ENCODE measurements around the gene DCUN1D2.

The DCUN1D2 gene

DNA sequence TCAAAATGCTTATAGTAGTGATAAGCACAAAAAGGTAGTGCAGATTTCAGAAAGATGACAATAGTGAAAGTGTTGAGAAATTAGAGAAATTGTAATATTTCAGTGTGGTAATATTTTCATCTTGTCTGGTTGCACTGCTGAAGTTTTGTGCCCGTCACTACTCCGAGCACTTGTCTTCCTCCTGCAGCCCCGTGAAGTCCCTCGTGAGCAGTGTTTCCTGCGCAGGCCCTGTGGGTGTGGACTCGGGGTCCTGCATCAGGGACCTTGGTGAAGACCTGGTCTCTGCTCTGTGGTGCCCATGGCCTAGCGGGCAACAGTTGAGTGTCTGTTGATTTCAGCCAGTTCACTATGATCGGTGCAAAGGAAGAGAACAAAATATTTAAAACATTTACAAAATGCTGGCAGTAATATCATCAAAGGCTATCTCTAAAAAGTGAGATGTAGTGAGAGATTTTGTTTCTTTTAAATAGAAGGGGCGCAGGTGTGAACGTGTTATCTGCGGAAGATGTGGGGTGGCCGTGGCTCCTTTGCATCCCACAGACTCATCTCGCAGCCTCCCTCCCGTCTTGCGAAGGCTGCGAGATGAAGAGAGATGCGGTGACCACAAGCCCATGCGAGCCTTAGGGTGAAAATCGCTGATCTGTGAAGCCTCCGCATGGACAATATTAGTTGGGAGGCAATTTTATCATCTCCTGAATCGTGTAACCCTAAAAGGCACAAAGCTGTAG lies 27.7 kb upstream of the DCUN1D2 start:
- no peak for DNase-seq

DNA sequence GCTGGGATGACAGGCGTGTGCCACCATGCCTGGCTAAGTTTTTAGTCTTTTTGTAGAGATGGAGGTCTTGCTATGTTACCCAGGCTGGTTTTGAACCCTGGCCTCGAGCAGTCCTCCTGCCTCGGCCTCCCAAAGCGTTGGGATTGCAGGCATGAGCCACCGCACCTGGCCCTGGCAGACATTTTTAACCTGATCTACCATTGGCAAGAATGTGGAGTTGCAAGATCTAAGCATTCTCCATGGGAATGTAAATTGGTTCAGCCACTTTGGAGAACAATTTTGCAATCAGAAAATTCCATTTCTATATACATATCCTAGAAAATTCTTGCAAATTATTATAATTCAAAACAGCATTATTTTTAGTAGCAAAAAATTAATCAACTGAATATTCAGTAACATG lies 24.3 kb upstream of the DCUN1D2 start:
- no peak for DNase-seq

DNA sequence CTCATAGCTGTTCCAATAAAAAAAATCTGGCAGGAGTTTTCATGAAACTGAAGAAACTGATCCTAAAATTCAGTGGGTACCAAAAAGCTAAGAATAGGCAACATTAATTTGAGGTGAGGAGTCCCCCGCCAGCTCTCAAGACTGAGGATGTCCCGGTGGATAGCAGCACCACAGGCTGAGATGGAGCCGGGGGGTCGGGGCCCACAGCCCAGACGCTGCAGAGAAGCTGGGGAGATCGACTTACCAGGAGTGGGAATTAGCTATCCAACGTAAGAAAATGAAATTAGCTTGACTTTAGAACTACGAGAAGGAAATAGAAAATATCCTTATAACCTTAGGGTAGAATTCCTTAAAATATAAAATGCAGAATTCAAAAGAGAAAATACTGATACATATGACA lies 23.2 kb upstream of the DCUN1D2 start:
- DNase-seq, result no peak

DNA sequence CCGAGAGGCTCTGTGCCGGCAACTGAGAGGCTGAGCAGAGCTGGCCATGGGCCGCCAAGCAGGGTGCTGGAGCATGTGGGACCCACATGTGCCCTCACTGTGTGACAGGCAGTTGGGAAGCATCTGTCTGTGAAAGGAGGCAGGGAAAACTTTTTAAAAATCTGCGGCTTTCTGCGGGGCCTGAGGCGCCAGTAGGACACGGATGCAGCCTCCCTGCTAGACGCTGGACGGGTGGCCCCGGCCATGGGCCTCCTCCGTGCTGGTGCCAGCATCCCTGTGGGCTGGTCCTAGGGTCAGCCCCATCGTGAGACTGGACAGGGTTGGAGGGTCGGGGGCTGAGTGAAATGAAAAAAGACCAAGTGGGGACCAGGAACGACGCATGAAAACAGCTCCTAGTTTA lies 20.9 kb upstream of the DCUN1D2 start:
- DNase-seq, result no peak

DNA sequence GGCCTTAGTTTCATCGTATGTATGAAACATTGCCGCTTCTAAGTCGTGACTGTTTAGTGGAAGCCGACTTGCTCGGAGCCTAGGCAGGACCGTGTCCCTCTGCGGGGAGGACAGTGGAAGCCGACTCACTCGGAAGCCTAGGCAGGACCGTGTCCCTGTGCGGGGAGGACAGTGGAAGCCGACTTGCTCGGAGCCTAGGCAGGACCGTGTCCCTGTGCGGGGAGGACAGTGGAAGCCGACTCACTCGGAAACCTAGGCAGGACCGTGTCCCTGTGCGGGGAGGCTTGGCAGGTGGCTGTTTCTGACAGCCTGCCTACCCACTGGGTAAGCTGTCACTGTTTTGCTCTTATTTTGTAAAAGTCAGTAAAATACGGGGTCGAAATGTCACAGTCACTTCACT lies 20.4 kb upstream of the DCUN1D2 start:
- DNase-seq, result no peak

DNA sequence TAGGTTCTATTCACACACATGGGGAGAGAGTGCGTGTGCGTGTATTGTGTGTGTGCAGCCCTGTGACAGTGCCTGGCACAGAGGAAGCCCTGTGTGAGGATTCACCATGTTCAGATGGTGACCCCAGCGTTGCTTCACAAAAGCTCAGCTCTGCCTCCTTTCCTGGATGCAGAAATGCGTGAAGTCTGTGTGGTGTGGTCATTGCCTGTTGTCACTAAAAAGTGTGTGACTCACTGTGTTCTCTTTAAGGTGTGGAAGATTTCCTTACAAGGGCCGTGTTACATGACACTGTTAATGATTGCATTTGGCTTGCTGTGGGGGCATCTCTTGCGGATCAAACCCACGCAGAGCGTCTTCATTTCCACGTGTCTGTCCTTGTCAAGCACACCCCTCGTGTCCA lies 19.5 kb upstream of the DCUN1D2 start:
- no peak for DNase-seq

DNA sequence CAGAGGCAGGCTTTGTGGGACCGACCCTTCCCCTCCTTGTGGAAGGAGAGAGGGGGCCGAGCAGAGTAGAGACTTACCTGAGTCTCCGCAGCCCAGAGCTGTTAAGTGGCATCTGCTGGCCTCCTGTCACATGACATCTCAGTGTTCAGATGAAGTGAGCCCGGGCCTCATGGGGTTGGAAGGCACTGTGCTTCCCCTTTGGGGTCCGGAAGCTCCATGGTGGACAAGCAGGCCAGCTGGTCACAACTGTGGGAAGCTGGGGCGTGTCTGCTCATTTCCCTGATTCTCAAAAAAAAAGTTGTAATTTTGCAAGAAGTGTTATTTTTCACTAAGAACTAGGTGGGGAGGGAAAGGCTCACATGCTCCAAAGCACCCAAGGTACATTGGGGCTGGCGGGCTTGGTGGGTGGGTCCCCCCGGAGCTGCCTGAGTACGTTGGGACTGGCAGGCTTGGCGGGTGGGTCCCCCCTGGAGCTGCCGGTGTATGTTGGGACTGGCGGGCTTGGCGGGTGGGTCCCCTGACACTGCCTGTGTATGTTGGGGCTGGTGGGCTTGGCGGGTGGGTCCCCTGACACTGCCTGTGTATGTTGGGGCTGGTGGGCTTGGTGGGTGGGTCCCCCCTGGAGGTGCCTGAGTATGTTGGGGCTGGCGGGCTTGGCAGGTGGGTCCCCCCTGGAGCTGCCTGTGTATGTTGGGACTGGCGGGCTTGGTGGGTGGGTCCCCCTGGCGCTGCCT lies 18.2 kb upstream of the DCUN1D2 start:
- DNase-seq, result no peak

DNA sequence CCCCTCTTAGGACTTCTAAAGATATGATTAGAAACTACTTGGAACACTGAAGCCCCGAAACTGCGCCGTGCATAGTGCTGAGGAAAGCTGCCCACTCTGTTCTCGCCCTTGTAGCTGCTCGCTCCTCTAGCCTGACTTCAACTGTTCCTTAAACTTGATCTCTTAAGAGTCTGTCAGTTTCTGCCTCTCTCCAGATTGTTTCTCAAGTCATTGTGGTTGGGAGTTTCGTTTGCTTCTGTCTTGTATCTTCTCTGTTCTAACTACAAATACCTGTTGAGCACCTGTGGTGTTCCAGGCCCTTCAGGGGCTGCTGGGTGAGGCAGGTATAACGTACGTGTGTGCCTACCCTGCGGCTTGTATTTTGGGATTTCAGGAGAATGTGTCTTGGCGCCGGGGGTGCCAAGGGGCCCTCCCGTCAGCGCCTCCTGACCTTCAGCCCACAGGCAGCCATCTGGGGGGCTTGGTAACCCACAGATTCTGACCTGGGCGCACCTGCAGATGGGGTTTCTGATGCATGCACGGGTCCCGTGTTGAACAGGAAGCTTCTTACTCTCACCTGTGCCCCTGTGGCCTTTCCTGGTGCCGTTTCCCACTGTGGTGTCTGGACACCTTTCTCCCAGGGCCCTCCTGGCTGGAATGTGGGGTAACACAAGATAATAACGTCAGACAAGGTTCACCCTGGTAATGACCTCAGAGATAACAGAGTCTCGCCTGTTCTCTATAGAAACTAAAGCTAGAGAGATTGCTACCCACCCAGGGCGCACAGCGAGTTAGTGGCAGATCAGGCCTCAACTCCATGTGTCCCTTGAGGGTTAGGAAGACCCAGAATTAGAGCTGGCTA lies 17.2 kb upstream of the DCUN1D2 start:
- DNase-seq, result no peak

DNA sequence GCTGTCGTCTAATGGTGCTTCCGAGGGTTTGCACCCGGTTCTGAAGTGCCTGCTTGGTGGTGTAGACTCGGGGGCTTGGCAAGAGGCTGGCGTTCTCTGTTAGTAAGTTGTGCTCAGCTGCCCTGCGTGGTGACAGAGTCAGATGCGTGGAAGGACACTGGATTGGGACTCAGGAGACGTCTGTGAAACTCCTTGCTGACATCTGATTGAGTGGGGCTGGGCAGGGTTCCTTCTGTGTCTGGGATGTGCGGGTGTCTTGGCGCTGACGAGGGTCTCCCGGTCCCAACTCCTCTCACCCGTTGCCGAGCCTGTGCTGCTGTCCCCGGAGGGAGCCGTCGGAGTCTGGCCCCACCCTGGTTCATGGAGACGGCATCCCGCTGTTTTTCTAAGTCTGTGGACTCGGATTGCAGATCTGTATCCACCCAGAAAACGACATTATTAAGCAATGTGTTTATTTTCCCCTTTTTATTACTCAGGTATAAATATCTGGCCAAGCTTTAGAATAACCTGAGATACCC lies 16.4 kb upstream of the DCUN1D2 start:
- no peak for DNase-seq

DNA sequence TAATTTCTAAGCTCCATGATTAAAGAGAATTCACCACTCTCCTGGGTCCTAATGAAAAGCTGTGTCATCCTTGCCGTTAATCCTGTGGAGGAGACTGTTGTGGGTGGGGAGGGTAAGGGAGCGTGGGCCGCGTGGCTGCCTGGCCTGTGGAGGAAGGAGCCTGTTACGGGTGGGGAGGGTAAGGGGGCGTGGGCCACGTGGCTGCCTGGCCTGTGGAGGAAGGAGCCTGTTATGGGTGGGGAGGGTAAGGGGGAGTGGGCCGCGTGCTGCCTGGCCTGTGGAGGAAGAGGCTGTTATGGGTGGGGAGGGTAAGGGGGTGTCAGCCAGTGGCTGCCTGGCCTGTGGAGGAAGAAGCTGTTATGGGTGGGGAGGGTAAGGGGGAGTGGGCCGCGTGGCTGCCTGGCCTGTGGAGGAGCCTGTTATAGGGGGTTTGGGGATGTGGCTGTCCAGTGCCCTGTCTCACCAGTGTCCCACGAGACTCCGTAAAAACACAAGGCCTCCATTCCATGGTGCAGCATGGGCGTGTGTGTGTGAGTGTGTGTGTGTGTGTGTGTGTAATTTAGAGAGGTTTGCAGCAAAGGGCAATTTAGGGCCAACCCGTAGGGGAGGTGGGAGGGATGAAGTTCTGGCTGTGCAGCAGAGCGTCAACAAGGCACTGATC lies 15.6 kb upstream of the DCUN1D2 start:
- DNase-seq, result peak; percentile 51

DNA sequence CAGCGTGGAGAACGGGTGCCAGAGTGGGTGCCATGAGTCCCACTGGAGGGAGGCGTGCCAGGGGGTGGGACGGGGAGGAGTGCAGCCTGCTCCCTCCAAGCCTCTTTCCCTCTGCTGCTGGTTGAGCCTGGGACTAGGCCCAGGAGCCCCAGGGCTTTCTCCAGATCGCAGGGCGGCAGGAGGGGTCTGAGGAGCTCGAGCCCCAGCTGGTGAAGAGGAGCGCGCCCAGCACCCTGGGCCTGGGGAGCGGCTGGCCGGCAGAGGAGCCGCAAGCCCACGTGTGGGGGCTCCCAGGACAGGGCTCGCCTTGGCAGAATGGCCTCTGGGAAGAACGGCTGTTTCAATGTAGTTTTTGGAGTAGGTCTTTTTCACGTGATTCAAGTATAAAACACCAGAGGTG lies 12.2 kb upstream of the DCUN1D2 start:
- no peak for DNase-seq

DNA sequence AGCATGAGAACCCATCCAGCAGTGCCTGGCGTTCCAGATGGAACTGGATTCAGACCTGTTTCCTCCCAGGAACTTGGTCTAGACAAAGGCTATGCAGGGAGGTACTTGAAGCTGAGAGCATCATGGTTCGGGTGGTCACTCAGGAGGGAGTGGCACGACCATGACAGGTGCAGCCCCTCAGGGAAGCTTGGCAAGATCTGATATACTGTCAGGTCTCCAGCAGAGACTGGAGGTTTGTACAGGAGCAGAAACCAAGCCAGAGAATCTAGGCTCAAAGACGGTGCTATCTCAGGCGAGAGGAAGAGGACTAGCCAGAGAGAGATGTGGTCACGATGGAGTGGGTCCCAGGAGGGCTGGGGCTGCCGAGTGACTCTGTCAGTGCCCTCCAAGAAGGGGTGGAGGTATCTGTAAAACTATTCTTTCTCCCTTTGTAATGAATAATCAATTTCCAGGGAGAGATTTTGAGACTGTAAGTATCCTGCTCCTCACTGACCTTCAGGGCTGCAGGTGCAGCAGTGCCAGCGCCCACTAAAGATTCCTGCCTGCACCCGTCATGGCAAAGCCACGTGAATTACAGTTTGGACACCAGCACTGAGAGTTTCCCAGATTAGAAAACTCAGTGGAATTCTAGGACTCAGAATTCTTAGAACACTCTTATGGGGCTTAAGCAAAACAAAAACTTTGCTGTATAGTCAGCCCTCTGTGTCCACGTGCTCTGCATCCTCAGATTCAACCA lies 10.2 kb upstream of the DCUN1D2 start:
- DNase-seq, result no peak

DNA sequence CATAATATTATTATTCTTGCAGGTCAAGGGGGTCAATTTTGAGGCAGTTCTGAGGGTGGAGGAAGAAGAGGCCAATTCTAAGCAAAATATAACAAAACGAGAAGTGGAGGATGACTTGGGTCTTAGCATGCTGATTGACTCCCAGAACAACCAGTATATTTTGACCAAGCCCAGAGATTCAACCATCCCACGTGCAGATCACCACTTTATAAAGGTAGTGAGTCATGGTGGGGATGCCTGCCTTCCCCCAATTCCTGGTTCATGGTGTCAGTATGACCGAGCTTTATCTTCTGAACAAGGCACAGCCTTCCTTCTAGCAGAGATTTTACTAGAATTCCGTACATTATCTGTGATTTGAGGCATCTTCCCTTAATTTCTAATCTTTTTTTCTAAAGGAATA lies 9.4 kb upstream of the DCUN1D2 start:
- DNase-seq, result no peak

DNA sequence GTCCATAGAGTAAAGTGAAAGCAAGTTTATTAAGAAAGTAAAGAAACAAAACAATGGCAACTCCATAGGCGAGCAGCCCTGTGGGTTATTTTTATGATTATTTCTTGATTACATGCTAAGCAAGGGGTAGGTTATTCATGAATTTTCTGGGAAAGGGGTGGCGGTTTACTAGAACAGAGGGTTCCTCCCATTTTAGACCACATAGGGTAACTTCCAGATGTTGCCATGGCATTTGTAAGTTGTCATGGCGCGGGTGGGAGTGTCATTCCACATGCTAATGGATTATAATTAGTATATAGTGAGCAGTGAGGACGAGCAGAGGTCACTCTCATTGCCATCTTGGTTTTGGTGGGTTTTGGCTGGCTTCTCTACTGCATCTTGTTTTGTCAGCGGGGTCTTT lies 8.4 kb upstream of the DCUN1D2 start:
- DNase-seq, result no peak

DNA sequence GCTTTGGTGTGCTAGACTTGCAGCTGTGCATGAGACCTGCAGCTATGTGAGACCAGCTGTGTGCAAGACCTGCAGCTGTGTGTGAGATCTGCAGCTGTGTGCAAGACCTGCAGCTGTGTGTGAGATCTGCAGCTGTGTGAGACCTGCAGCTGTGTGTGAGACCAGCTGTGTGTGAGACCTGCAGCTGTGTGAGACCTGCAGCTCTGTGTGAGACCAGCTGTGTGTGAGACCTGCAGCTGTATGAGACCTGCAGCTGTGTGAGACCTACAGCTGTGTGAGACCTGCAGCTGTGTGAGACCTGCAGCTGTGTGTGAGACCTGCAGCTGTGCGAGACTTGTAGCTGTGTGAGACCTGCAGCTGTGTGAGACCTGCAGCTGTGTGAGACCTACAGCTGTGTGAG lies 6.7 kb upstream of the DCUN1D2 start:
- DNase-seq, result no peak

DNA sequence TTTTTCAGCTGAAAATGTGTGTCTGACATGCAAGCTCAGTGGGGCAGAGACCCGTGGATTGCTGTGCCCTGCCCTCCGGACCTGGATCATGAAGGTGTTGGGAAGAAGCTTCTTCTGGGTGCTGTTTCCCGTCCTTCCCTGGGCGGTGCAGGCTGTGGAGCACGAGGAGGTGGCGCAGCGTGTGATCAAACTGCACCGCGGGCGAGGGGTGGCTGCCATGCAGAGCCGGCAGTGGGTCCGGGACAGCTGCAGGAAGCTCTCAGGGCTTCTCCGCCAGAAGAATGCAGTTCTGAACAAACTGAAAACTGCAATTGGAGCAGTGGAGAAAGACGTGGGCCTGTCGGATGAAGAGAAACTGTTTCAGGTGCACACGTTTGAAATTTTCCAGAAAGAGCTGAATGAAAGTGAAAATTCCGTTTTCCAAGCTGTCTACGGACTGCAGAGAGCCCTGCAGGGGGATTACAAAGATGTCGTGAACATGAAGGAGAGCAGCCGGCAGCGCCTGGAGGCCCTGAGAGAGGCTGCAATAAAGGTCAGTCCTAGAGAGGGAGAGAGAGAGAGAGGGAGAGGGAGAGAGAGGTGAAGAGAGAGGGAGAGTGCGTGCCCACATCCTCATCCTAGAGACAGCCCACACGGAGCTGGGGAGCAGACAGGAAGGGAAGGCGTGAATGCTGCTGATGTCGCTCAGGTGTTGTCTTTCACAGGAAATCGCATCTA lies 5.1 kb upstream of the DCUN1D2 start:
- no peak for DNase-seq

DNA sequence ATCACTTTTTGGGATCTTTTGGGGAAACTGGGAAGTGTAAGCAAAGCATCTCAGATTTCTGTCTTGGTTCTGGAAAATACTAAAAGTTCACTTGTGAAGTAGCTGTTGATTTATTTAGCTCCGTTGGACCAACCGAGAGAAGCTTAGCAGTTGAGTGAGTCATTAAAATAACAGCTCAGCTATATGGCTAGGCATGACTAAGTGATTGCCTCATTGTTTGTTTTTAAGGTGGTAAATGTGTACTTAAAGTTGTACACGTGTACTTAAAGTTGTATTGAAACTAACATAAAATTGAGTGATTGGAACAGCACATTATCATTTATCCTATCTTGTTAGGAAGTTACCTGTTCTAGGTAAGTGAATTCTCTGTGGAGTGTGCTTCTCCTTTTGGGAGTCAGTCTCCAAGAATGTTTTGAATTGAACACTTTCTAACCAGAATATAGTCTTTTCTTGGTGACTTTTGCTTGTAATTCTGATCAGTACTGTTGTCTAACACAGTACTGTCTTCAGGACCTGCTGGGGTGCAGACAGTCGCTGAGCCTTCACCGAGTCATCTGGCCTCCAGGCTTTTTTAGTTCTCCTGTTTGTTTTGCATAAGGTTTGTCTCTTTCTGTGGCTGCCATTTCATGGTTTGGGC lies 2.9 kb upstream of the DCUN1D2 start:
- no peak for DNase-seq

DNA sequence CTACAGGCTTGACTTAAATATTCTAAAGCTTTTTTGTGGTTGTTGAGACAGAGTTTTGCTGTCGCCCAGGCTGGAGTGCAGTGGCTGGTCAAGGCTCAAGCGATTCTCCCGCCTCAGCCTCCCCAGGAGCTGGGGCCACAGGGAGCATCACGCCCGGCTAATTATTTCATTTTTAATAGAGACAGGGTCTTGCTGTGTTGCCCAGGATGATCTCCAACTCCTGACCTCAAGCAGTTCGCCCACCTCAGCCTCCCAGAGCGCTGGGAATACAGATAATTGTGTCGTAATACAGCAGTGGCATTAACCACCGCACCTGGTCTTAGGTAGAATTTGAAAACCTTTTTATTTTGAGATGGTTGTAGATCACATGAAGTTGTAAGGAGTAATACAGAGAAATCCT lies 1.5 kb upstream of the DCUN1D2 start:
- no peak for DNase-seq

DNA sequence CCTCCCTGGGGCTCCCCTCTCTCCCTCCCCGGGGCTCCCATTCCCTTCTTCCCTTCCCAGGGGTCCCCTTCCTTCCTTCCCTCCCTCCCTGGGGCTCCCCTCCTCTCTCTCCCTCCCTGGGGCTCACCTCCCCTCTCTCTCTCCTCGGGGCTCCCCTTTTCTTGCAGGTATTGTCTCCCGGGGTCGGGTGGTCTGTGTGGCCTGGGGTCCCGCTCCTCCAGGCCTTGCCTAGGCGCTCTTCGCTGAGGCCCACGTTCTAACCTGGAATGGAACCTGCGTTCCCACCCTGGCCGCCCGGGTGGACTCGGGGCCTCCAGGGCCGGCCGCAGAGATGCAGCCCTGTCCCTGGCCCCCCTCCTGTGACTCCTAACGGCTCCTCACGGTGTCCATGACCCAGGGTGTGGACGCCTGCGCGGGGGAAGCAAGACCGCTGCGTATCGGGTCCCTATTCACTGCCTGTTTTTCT lies 940 bp upstream of the DCUN1D2 start:
- DNase-seq, result peak; percentile 55

DNA sequence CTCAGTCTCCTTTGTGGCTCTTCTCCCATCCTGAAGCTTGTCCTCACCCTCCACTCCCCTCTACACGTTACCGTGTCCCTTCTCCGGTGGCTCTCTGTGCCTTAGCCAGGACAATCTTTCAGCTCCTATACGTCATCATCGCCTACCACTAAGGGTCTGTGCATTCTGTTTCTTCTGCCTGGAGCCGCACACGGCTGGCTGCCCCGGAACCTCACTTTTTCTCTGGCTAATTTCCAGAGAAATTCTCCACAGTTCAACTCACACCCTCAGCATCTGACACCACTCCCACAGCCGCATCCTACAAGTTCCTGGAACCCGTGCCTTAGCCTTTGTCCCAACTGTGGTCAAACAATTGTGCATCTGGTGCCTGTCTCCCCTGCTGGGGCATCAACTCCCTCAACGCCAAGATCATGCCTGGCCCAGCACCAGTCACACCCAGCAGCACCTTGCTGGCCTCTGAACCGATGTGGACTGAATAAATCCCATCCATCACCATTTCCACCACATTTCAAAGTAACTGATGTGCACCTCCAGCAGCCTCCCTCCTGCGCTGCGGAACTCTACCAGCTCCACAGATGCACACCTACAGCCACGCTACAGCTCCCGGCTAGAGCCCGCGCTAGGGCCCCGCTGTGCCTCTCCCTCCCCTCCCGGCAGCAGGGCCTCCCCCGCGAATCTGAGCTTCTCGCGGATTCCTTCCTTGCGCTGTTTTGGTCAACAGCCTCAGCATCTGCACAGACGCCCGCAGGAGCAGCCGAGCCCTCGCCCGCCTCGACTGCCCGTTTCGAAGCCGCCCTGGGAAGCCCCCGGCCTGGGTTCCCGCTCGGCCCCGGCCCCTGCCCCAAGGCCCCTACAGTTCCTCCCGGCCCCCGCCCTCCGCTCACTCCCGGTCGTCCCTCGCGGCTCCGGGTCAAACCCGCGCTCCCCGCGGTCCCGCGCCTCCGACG lies 689 bp downstream of the DCUN1D2 start:
- DNase-seq, result peak; percentile 49
